ENCODE measurements around the gene CHRDL2. TPM values are rescaled to one million over a fixed set of nuclear protein-coding genes. Genes with fewer than 3 reads are reported as not detected.
A peak's percentile ranks its signal among the peaks of the same experiment; 100 is the strongest.

Gene CHRDL2
- total and polyA plus RNA-seq, 2 of the 4 experiments (the other 2 are of a cell fraction): 0.80 TPM; not detected in 1

DNA sequence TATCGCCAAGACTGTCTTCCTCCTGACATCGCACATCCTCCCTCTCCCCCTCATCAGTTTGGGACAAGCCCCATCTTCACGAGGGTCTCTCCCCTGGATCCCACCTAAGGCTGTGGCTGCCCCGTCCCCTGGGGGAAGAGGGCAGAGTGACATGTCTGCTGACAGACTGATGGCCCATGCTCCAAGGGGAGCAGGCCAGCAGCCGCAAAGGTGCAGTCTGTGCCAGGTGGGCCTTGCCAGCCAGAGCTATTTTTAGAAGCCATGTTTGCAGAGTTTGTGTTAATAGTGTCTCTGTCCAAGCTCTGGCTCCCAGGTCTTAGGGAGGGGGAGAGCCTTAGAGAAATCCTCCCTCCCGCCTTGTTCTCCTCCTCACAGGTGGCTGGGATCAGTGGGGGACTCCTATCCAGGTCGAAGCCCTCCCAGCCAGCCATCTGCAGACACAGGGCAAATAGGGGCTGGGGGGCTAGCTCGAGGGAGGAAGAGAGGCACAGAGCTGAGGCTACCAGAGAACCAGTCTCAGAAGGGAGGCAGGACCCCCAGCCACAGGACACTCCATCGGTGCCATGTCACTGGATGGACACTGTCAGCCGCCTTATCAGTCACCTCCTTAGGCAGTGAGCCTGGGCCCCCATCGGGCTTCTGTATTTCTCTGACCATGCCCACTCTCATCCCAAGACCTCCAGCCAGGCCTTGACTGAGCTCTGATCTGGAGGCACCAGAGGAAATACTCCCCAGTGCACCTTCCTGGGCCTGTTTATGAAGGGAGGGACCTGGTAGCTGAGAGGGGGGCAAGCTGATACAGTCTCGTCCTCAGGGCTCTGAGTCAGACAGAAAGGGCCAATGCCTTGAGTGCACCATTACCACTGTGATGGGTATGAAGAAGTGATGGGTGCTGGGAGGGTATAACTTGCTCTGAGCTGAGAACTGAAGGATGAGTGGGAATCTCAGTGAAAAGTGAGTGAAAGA is 49.3 kb downstream of the CHRDL2 start:
- no peaks in the 10 kb centered on the region for H3K36me3 ChIP-seq (ENCODE audit: control insufficient read depth, insufficient read depth, low read length)
- H3K27ac ChIP-seq (ENCODE audit: insufficient read depth, low read length): no peak overlapping the region
- peak overlapping the region; percentile 35; the same call in 1 of the 2 replicates for H3K4ac ChIP-seq (ENCODE audit: low read depth, low read length)
- no peak overlapping the region for H3K4me3 ChIP-seq (ENCODE audit: insufficient read depth, low read depth, low read length)
- peaks cover 3% of the 10 kb centered on the region; the same call in 1 of the 2 replicates for H3K9me3 ChIP-seq (ENCODE audit: control insufficient read depth, insufficient read depth, low read length)
- dilution Hi-C loops (cut with HindIII; ENCODE audit: low sequenced_read_pairs, unreplicated experiment): no loop called here
- POLR2A ChIA-PET (ENCODE audit: unreplicated experiment): no interaction called here
- no peak overlapping the region for H2AFZ ChIP-seq (replicated peaks; ENCODE audit: low read length, poor library complexity)
- no TSS peak for BruUV-seq (replicated peaks)
- peak overlapping the region; percentile 29; the same call in 1 of the 2 replicates for H2AK5ac ChIP-seq (ENCODE audit: low read depth, low read length)
- no peak overlapping the region for H3K14ac ChIP-seq (replicated peaks; ENCODE audit: low read depth, low read length)
- WGBS, 2 experiments (ENCODE audit: extremely low coverage in 2 of 2, insufficient read length in 1 of 2): 67% methylated on average over 1 of the region's 12 CpGs; no CpG with 5 or more reads in 1 of the 2 experiments
- intact Hi-C loops (cut with micrococcal nuclease): no loop called here
- peak overlapping the region; percentile 10; the same call in 1 of the 3 replicates for H2BK15ac ChIP-seq (ENCODE audit: low read depth, low read length)
- H4K20me1 ChIP-seq (ENCODE audit: insufficient read depth, low read length): no peaks in the 10 kb centered on the region
- H2BK5ac ChIP-seq (ENCODE audit: low read depth, low read length, poor library complexity, severe bottlenecking): no peak overlapping the region
- no peak overlapping the region for H3K4me2 ChIP-seq (ENCODE audit: low read depth, low read length)
- in situ Hi-C loops (cut with MboI; ENCODE audit: low sequenced_read_pairs): no loop called here
- no peak overlapping the region; the same call in 1 of the 2 replicates for H4K5ac ChIP-seq (ENCODE audit: low read depth, low read length)
- peaks cover 2% of the 10 kb centered on the region for H3K9me1 ChIP-seq (ENCODE audit: insufficient read depth, low read length)
- H3K27me3 ChIP-seq (ENCODE audit: control insufficient read depth, insufficient read depth, low read length): no peaks in the 10 kb centered on the region
- CTCF ChIA-PET: no interaction called here
- peak overlapping the region; percentile 15; the same call in 1 of the 2 replicates for H2BK20ac ChIP-seq (ENCODE audit: low read depth, low read length)
- H4K91ac ChIP-seq (ENCODE audit: insufficient read depth, low read depth, low read length): no peak overlapping the region
- no peak overlapping the region for H2BK120ac ChIP-seq (ENCODE audit: low read depth, low read length)
- no peaks in the 10 kb centered on the region for H3K79me1 ChIP-seq (ENCODE audit: low read depth in 1 of 2, low read length in 2 of 2)
- H3K23ac ChIP-seq (ENCODE audit: low read depth, low read length): no peak overlapping the region
- H3K9ac ChIP-seq (ENCODE audit: low read depth, low read length): no peak overlapping the region
- no peak overlapping the region for H3K56ac ChIP-seq (ENCODE audit: extremely low read depth, insufficient read depth, low read length)
- TF ChIP-seq MAFK (IDR thresholded peaks at IDR 0.05; ENCODE audit: low read depth, low read length) (no peak), RFX5 (IDR thresholded peaks at IDR 0.05; ENCODE audit: low read depth, low read length) (no peak)
- TF ChIP-seq, protein P1, sequence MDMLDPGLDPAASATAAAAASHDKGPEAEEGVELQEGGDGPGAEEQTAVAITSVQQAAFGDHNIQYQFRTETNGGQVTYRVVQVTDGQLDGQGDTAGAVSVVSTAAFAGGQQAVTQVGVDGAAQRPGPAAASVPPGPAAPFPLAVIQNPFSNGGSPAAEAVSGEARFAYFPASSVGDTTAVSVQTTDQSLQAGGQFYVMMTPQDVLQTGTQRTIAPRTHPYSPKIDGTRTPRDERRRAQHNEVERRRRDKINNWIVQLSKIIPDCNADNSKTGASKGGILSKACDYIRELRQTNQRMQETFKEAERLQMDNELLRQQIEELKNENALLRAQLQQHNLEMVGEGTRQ (IDR thresholded peaks at IDR 0.05; ENCODE audit: low read depth, low read length): no peak
- peaks cover 12% of the 10 kb centered on the region for H3K4me1 ChIP-seq (ENCODE audit: control insufficient read depth, insufficient read depth, low read length)
- ATAC-seq (ENCODE audit: low read depth): no peak
- H4K8ac ChIP-seq (ENCODE audit: low read depth in 2 of 2, low read length in 2 of 2): no peak overlapping the region
- no peak overlapping the region for H2AK9ac ChIP-seq (replicated peaks; ENCODE audit: low read depth, low read length, poor library complexity)
- peak overlapping the region; percentile 38; the same call in 1 of the 2 replicates for H3K18ac ChIP-seq (ENCODE audit: low read depth, low read length)
- DNase-seq: peak; percentile 40
